ENCODE results near the gene RHOD.

RHOD gene, protein sequence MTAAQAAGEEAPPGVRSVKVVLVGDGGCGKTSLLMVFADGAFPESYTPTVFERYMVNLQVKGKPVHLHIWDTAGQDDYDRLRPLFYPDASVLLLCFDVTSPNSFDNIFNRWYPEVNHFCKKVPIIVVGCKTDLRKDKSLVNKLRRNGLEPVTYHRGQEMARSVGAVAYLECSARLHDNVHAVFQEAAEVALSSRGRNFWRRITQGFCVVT

GRCh38 chr11:67056267-67057204 is at the start of gene RHOD:
RHOD (plus strand) TSS chr11:67056847; CDS start chr11:67056903, 56 bp downstream.
- peak; percentile 67 for DNase-seq (ENCODE audit: low spot score)

- DNase-seq (ENCODE audit: low spot score), result no peak
These were observed 49.5 kb upstream of the RHOD start for GRCh38 chr11:67007126-67007525.

GRCh38 chr11:67010296-67010905 is 46.2 kb upstream of the RHOD start:
- no peak for DNase-seq (ENCODE audit: low spot score)

- DNase-seq (ENCODE audit: low spot score), result no peak
These were observed 43.1 kb upstream of the RHOD start for GRCh38 chr11:67013511-67014045.

DNA sequence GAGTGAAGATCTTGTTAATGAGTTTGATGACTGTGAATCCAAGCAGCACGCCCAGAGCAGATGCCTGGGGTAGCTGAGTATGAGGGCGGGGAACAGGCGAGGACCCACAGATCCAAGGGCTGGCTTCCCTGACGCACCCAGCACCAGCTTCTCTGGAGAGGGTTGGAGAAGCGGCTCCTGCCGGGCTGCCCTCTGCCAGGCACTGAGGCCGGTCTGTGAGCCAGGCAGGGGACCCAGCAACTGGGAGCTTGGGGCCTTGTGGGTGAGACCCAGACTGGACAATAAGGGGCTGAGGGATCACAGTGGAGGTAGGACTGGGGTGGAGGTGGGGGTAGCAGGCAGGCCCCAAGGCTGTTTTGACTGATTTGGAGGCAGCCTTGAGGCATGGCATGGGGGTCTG is 42.3 kb upstream of the RHOD start:
- no peak for DNase-seq (ENCODE audit: low spot score)

- DNase-seq (ENCODE audit: low spot score), result no peak
These were observed 41.6 kb upstream of the RHOD start for GRCh38 chr11:67015048-67015447.

GRCh38 chr11:67016550-67016949 is 40.1 kb upstream of the RHOD start:
- DNase-seq (ENCODE audit: low spot score), result no peak

DNA sequence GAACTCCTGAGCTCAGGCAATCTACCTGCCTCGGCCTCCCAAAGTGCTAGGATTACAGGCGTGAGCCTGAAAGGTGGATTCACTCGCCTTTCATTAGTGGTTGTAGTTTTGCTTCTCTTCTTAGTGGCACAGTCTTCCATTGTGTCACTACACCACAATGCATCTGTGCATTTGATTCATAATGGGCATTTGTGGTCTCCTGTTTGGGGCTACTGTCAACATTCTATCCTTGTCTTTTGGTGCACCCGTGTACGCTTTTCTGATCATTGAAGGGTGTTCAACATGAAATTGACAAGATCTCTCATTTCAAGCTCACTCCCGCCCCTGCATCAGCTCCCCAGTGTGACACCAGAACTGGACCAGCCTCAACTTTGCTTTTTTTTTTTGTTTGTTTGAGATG is 35.7 kb upstream of the RHOD start:
- DNase-seq (ENCODE audit: low spot score), result no peak

DNA sequence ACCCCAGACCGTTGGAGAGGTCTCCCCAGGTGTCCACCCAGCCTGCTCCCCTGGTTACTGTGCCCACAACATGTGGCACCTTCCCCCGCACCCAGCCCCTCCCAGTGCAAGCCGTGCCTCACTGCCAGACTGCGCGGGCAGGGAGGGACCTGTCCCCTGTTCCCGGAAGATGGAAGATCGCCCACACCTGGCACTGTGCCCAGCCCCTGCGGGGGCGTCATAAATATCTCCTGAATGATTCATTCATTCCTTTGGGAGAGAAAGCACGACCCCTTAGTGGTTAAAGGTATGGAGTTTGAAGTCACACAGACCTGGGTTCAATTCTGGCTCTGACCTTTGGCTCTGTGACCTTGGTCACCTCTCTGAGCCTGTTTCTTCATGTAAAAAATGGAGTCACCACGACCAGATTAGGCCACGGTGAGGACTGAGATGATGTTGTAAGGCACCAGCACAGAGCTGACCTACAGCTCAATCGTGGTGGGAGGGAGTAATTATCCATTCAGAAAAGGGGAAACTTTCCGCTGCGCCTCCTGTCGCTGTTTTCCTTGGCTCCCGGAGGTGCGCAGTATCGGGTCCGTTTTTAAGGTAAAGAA is 34.2 kb upstream of the RHOD start:
- peak; percentile 92 for DNase-seq (ENCODE audit: low spot score)

GRCh38 chr11:67022961-67023956 is 33.4 kb upstream of the RHOD start, which contains the start of gene SYT12:
SYT12 (plus strand) TSS chr11:67023134; CDS start chr11:67030145, 7,011 bp downstream.
- no peak for DNase-seq (ENCODE audit: low spot score)

DNA sequence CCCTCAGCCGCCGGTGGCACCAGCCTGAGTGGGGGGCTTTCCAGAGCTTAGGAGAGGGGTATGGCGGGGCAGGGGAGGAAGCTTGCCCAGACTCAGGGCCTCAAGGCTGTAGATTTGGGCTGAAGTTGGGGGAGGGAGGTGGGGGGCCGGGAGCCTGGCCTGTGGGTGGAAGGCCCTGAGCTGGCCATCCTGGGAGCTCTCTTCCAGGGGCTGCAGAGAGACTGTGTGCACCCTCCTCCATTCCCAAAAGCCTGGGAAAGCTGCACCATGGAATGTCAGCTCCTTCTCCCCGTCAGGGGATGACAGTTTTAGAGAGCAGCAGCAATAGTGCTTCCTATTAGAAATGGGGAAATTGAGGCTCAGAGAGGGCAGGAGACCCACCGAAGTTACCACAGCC is 32.7 kb upstream of the RHOD start:
- no peak for DNase-seq (ENCODE audit: low spot score)

GRCh38 chr11:67024410-67024809 is 32.2 kb upstream of the RHOD start:
- no peak for DNase-seq (ENCODE audit: low spot score)

DNA sequence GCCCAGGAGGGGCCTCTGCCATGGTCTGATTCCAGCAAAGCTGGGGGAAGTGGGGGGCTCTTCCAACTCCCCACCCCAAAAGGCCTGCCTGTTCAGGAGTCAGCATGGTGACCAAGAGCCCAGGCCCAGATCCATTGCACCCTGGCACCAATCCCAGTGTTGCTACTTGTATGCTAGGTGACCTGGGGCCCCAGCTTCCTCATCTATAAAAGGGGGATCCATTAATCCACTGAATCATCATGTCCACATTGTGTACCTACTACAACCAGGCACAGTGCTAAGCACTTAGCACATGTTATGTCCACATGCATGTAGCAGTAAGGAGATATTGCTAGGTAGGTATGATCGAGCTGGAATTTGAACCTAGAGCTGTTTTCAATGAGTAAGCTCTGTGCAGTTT is 31.7 kb upstream of the RHOD start:
- no peak for DNase-seq (ENCODE audit: low spot score)

GRCh38 chr11:67025750-67026149 is 30.9 kb upstream of the RHOD start:
- no peak for DNase-seq (ENCODE audit: low spot score)

DNA sequence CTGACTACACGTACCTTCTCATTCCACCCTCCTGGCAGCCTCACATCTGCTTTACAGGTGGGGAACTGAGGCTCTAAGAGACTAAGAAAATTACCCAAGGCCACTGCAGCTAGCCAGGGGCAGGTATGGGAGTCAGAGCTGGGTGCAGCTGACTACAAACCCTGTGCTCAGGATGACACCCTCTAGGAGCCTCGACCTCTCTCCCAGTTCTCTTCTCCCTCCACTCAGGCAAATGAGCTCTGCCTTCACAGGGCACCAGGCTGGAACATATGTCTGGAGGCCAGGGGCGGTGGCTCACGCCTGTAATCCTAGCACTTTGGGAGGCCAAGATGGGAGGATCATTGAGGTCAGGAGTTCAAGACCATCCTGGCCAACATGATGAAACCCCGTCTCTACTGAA is 29.7 kb upstream of the RHOD start:
- DNase-seq (ENCODE audit: low spot score), result no peak

DNA sequence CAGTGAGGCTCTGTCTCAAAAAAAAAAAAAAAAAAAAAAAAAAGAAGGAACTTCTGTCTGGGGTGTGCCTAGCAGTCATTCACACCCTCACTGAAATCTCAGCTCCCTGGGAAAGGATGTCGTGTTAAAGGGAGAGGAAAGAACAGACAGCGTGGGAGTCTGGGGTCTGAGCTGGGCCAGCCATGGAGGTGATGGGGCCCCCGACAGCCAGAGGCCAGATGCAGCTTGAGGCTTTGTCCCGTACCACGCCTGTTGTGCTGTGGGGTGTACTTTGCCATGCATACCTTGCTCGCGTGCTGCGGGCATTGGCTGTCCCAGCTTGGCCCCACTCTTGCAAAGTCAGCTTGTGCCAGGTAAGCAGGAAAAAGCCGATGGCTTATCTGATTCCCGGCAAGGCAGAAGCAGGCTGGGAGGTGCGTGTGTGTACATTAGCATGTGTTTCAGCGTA is 29.1 kb upstream of the RHOD start:
- no peak for DNase-seq (ENCODE audit: low spot score)

- DNase-seq (ENCODE audit: low spot score), result no peak
These were observed 28.6 kb upstream of the RHOD start for GRCh38 chr11:67027943-67028542.

- DNase-seq (ENCODE audit: low spot score), result no peak
These were observed 27.5 kb upstream of the RHOD start for GRCh38 chr11:67029146-67029545.

- DNase-seq (ENCODE audit: low spot score), result no peak
These were observed 25.7 kb upstream of the RHOD start for GRCh38 chr11:67030976-67031375.

GRCh38 chr11:67031791-67032561 is 24.7 kb upstream of the RHOD start:
- no peak for DNase-seq (ENCODE audit: low spot score)
